HG03432 (cell line): Measurements from ENCODE around the gene PPP1R37.
"Not testable (repeated sequence)": the region's sequence is repeated elsewhere in the genome, so short reads cannot be mapped to it uniquely, and the experiment has no call there.

ENCODE experiments used
- ATAC-seq: cut with Tn5 transposase; IDR thresholded peaks from one replicate; pipeline ENCODE4 v1.9.1; 2021; ENCODE audit warnings: mild to moderate bottlenecking, moderate library complexity; ENCODE audit not compliant: unreplicated experiment

The PPP1R37 gene

GRCh38 chr19:45094707-45095106 is 1.7 kb downstream of the PPP1R37 start:
- no peak for ATAC-seq

DNA sequence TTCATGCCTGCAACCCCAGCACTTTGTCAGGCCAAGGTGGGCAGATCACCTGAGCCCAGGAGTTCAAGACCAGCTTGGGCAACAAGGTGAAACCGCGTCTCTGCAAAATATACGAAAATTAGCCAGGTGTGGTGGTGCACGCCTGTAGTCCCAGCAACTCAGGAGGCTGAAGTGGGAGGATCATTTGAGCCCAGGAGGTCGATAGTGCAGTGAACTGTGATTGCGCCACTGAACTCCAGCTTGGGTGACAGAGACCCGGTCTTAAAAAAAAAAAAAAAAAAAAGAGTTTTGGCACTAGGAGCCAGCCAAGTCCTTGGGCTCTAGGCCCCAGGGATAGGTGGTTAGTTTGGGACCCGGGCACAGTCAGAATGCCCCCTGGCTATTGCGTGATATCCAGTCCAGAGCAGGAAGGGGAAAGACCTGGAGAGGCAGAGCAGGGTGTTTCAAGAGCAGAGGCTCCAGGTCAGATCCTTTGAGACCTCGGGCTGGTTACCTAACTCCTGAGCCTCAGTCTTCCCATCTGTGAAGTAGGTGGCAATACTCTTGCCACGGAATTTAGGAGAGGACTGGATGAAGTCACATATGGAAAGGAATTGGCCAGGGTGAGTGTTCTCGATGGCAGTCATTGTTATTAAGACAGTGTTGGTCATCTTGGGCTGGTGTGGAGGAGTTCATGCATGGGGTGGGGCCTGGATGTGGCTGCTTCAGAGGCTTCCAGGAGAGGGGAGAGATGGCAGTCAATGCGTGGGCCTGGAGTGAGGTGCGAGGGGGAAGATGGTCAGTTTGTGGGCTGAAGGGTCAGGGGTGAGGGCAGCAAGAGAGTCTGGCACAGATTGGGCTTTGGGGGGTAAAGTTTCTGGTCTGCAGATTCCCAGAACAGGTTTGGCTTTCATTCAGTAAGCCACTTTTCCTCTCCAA is 2.8 kb downstream of the PPP1R37 start:
- ATAC-seq: no peak

GRCh38 chr19:45096700-45097099 is 3.7 kb downstream of the PPP1R37 start:
- no peak for ATAC-seq

DNA sequence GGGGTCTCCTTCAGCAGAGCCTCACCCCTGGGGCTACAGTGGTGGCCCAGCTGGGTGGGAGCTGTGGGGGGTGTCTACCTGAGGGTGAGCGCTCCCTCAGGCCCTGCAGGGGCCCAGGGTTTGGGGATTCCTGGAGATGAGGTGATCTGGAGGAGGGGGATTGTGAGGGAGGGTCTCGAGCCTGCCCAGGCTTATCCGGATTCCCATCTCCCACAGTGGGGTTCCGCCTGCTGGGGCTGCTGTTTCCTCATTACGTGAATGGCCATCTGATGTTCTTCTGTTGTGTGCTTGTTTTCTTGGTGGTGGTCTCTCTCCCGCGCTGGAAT is 4.4 kb downstream of the PPP1R37 start:
- no peak for ATAC-seq

DNA sequence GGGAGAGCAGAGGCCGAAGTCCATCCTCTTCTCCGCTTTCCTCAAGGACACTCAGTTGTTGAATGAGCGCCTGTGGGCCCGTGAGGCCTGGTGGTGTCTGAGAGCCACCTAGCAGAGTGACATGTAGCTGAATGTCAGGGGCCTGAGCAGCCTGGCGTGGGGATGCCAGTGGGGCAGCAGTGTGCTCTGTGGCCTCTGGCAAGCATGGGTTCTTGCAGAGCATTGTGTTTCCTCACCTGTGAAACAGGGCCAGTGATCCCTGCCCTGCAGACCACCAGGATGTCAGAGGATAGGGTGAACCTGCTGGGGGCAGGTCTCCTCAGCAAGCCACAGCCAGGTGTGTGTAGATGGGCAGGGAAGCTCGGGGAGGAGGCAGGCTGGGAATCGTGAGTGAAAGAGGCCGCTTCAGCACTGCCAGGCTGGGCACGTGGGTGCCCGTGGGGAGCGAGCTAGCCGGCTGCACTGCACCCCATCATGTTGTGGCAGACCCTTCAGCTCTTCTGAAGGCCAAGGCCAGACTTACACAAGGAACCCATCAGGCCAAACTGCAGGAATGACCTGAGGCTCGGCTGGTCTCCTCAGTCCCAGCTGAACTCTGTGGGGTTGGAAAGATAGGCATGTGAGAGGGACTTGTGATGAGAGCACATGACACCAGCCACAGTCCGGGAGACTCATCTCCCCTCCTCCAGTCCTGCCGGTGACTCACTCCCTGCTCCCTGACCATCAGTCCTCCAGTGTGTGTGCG is 5.0 kb downstream of the PPP1R37 start:
- ATAC-seq: no peak

DNA sequence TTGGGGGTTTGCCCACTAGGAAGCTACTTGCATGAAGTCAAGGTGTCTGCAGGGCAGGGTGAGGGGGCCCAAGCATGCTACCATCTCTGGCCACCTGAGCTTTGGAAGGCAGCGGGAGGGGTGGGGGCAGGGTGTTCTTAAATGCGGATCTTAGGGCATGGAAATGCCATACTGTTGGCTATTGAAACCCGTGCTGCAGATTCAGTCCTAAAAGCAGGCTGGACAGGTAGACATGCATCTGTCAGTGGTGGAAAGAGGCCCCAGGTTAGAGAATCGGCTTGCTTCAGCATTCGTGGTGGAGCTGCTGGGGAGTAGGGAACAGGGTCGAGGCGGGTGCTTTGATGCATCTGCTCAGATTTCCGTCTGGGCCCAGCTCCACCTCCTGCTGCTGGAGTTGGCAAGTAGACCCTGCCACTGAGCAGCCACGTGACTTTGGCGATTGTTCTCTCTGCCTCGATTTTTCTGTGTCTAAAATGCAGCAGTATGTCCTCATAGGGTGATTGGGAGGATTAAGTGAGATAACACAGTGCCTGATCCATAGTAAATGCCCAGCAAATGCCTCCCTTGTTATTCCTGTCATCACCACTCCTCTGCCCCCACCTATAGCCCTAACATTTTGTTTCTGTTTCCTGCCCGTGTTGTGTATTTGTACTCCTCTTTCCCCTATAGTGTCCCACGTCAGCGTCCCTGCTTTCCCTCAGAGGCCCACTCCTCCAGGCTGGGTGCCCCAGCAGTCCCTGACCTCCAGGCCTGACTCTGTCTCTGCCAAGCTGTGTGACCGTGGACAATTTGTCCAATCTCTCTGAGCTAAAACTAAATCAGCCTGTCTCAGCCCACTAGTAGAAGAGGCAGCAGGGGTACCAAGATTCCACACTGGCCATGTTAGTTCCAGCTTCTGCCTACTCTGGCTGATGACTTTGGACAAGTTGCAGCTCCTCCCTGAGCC is 5.8 kb downstream of the PPP1R37 start:
- no peak for ATAC-seq

- ATAC-seq: no peak
Measured at GRCh38 chr19:45099467-45100191, 6.7 kb downstream of the PPP1R37 start.

- ATAC-seq: no peak
Measured at GRCh38 chr19:45100201-45100600, 7.2 kb downstream of the PPP1R37 start.

- no peak for ATAC-seq
Measured at GRCh38 chr19:45100846-45101252, 7.9 kb downstream of the PPP1R37 start.

DNA sequence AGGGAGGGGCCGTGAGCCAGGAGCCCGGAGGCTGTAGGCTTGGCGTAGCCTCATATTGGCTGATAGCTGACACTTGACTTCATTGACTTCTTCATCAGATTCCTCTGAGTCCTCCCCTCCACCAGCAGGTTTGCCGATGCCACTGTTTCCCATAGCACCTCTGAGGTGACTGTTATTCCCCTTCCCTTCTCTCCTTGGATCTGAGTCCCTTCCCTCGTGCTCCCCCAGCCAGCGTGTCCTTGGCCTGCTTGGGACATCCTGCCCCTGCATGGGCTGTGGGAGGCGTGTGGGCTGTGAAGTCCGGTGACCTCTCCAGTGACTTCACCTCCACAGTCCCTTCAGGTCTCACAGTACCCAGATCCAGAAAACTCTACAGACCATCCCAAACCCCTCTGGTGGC is 8.8 kb downstream of the PPP1R37 start:
- no peak for ATAC-seq

DNA sequence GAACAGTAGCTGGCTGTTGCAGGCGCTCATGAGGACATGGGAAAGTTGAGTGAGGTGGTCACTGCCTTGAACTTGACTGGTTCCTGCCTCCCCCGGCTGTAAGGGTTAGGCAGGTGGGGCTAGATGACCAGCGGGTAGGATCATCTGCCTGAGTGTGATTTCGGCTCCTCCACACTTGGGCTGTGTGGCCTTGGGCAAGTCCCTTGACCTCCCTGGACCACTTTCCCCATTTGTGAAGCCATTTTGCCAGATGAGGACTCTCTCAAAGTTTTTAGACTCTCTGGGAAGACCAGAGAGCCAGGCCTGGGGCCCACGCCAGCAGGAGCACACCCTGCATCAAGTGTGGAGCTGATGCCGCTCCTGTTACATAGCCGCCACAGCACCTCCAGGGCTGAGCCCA is 9.5 kb downstream of the PPP1R37 start:
- ATAC-seq: no peak

- ATAC-seq: no peak
Measured at GRCh38 chr19:45103156-45103507, 10.2 kb downstream of the PPP1R37 start.

DNA sequence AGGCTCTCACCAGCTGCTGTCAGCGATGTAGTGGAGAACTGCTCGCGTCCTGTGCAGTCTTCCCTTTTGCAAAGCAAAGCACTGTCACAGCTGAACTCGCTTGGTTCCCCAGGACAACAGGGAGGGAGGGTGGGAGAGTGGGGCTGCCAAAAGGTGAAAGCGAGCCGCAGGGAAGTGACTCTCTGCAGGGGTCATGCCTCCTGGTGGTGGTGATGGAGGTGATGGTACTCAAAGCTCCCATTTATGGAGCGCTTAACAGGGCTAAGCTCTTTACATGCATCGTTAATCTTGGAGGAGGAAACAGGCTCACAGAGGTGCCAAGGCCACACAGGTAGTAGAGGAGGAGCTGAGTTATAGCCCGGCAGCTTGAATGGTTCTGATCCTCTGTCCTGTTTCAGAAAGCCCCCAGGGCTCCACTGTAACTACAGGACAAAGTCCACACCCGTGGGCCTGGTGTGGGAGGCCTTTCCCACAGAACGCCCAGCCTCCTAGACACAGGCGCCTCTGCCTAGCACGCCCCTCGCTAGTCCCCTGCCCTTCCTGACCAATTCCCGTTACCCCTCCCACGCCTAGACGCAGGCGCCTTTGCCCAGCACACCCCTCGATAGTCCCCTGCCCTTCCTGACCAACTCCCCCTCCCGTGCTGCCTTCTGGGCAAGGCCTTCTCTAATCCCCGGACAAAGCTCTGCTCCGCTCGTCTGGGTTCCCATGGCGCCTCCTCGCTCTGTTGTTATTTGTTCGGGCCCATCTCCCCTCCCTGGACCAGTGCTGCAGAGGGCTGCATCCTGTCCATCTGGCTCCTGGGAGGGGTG is 10.7 kb downstream of the PPP1R37 start:
- no peak for ATAC-seq

DNA sequence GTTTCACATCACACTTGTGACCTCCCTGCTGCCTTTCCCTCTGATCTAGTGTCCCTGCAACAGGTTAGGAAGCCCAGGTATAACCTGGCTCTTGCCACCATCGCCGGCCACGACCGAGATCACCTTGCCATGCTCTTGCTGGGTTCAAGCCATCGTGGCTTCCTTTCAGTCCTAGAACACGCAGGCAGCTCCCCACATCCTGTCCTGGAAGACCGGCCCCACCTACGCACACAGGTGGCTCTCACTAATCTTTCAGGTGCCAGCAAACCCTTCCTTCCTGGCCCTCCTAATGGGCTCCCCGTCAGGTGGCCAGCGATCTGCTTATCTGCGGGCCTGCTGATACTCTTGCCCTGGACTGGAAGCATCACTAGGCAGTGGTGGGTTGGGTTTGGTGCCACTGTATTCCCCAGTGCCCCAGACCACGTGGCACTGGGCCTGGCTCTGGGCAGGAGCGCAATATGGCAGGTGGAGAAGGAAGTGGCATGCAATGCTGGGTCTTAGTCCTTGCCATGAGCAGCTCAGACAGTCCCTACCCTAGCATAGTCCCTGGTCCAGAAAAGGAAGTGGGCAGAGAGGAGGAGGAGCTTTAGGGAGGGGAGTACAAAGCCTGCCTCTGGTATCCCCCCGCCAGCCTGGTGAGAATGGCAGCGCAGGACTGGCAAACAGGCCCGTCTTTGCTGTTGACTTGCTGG is 11.8 kb downstream of the PPP1R37 start:
- ATAC-seq: no peak

- ATAC-seq: not testable (repeated sequence)
Measured at GRCh38 chr19:45106363-45106762, 13.4 kb downstream of the PPP1R37 start.

DNA sequence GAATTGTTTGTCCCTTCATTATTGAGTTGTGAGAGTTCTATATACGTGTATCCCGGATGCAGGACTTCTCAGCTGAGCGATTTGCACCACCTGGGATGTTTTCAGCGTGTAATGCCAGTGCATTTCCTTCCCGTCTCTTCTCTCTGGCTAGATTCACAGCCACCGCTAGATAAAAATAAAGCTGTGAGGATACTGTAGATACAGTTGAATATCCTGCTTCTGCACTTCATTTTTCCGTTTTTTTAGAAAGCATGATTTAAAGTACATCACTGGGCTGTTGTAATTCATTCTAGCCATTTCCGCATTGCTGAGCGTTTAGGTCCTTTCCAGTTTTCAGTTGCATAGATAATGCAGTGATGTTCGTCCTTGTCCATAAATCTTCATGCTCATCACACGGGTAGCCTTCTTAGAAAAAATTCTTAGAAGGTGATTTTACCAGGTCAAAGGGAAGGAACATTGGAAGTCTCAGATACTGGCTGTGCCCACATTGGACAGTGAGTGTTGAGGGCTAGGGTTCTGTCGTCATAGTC is 14.7 kb downstream of the PPP1R37 start:
- ATAC-seq: no peak

DNA sequence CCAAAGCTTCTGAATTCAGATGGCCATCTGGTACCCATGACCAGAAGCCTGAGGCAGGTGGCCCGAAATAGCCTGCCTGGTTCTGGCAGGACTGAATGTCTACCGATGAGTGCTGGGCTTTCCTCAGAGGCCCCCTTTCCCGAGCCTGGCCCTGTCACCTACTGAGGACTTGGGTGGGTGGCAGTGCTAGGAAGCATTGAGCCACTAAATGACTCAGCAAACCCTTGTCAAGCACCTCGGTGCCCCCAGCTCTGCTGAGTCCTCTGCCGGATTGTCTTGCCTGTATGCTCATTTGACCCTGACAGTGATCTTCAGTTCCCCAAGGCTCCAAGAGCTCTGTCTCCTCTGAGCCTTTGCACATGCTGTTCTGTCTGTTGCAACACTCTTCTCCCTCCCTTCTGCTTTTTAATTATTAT is 17.9 kb downstream of the PPP1R37 start:
- no peak for ATAC-seq

DNA sequence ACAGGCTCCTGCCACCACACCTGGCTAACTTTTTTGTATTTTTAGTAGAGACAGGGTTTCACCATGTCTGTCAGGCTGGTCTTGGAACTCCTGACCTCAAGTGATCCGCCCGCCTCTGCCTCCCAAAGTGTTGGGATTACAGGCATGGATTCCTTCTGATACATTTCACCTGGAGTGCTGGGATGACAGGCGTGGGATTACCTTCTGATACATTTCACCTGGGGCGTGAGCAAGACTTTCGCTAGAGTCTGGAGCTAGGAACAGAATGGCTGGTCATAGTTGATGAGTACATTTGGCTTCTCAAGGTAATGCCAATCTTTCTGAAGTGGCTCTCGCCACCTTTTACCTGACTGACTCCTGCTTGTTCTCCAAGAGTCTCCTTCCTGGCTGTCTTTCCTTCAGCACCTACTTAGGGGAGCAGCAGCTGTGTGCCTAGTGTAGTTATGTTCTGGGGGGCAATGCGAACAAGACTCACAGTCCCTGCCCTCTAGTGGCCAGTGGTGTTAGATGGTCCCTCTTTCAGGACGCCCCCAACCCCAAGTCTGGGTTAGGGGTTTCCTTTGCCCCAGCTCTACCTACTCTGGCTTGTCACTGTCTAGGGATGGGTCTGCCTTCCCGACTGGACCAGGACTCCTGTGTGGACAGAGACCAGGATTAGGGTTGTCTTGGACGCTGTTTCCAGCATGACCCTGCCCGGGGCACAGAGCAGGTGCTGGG is 19.3 kb downstream of the PPP1R37 start:
- ATAC-seq: no peak
